H1 (cell line): ENCODE results near the gene PRMT1. TPM values are rescaled to one million over a fixed set of nuclear protein-coding genes. Genes with fewer than 3 reads are reported as not detected.

ENCODE experiments used
- CBX8 ChIP-seq: fragments of 300-800, 300-1000 bp; sonication (generic); IDR thresholded peaks from 2 replicates; pipeline ENCODE4 v1.7.1; 2016; ENCODE audit warnings: low read depth, low read length, borderline replicate concordance
- JUND ChIP-seq: IDR thresholded peaks from 2 replicates; pipeline ENCODE4 v1.6.1; 2011; ENCODE audit warnings: mild to moderate bottlenecking, improper control_type of control experiment, low read length
- KDM1A ChIP-seq: fragments of 200-600, 300-600 bp; sonication (generic); IDR thresholded peaks from 2 replicates; pipeline ENCODE4 v1.7.1; 2016; ENCODE audit warnings: mild to moderate bottlenecking, low read length, borderline replicate concordance
- RXRA ChIP-seq: IDR thresholded peaks from 2 replicates; pipeline ENCODE4 v1.6.1; 2011; ENCODE audit warnings: low read depth, mild to moderate bottlenecking, low read length, moderate library complexity; ENCODE audit not compliant: insufficient read depth
- SAP30 ChIP-seq: fragments of 300-600 bp; sonication (generic); IDR thresholded peaks from 2 replicates; pipeline ENCODE4 v1.7.1; 2012; ENCODE audit warnings: low read length, moderate library complexity, mild to moderate bottlenecking, inconsistent platforms; ENCODE audit not compliant: insufficient read depth, insufficient replicate concordance
- SP2 ChIP-seq: IDR thresholded peaks from 2 replicates; pipeline ENCODE4 v1.6.1; 2012; ENCODE audit warnings: mild to moderate bottlenecking, low read length, inconsistent platforms
- TBP ChIP-seq: IDR thresholded peaks from 2 replicates; pipeline ENCODE4 v1.6.1; 2011; ENCODE audit warnings: low read depth, low read length, improper control_type of control experiment
- polyA plus RNA-seq, 7 experiments: library from polyadenylated mRNA; depleted of rRNA in 3 of 7; stranded (reverse) in 5 of 7; unstranded in 2 of 7; fragments of >200 nt in 5 of 7; fragments of 200-250 nt in 2 of 7; gene quantifications; 1 replicate in 5 of 7; 2 replicates in 1 of 7; 4 replicates in 1 of 7; pipeline versions ENCODE4 v1.2.1 to v1.2.3, GENCODE V29; 2011 to 2013; ENCODE audit warnings: missing spikeins in 2 of 7, mixed read lengths in 2 of 7
- total RNA-seq: library from RNA; stranded (reverse); fragmentation: NEBNext Ultra II Directional; extraction: Animal tissue kit (Norgen Biotek cat#: 25700); gene quantifications from 2 replicates; pipeline ENCODE4 v1.2.1, GENCODE V29; 2021

Gene PRMT1
- total and polyA plus RNA-seq, 2 of the 8 experiments (the other 6 are each of a cell fraction or from before 2014, with no cell fraction given), result 561 to 1,215 TPM

DNA sequence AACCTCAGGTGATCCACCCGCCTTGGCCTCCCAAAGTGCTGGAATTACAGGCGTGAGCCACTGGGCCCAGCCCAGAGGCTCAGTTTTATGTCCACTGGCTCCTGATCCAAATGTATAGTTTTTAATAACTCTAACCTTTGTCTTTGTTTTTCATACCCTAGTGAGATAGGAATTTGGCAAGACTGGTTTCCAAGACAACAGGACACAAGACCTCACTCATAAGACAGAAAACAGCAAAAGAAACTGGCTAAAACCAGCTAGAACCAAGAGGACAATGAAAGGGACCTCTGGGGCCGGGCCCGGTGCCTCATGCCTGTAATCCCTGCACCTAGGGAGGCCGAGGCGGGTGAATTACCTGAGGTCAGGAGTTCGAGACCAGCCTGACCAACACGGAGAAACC lies 41.4 kb downstream of the PRMT1 start (continued):
- TF ChIP-seq KDM1A (no peak), CBX8 (no peak), TBP (no peak), JUND (no peak), SP2 (no peak), SAP30 (no peak), RXRA (no peak)
